ENCODE measurements around the gene MAP2K5.

DNA sequence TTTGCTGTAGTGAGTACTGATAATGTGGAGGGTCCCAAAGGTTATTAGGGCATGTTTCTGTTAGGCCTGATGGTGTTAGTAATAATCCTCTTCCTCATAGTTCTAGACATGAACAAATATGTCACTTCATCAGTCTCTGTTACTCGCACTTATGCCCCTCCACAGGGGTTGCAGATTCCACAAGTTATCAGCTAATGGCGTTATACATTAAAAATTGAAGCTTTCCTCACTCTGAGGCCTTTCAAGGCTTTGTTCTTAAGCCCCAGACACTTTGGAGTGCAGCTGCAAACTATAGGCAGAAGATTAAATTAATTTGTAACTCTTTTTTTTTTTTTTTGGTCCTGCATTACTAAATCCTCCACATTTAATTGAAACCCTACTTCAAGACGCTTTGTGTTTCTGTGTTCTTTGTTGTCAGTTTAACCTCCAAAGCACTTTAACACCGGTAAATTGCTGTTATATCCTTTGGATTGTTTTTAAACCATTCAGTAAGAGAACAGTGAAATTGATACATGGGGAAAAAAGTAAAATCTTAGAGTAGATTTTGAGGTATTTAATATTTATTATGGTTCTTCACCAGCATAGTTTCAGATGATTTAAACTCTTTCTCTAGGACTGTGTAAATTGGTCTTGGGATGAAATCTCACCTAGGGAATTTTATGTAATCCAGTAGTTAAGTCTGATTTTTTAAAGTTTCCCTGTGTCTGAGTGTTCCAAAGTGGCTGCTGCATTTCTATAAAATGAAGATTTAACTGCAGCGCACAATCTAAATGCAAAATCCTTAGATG, 179.7 kb downstream of the MAP2K5 start:
- TF ChIP-seq, protein P1, sequence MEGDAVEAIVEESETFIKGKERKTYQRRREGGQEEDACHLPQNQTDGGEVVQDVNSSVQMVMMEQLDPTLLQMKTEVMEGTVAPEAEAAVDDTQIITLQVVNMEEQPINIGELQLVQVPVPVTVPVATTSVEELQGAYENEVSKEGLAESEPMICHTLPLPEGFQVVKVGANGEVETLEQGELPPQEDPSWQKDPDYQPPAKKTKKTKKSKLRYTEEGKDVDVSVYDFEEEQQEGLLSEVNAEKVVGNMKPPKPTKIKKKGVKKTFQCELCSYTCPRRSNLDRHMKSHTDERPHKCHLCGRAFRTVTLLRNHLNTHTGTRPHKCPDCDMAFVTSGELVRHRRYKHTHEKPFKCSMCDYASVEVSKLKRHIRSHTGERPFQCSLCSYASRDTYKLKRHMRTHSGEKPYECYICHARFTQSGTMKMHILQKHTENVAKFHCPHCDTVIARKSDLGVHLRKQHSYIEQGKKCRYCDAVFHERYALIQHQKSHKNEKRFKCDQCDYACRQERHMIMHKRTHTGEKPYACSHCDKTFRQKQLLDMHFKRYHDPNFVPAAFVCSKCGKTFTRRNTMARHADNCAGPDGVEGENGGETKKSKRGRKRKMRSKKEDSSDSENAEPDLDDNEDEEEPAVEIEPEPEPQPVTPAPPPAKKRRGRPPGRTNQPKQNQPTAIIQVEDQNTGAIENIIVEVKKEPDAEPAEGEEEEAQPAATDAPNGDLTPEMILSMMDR (conservative IDR thresholded peaks at IDR 0.05; ENCODE audit: low read length), result no peak
- no peak for TF ChIP-seq EZH2phosphoT487 (IDR thresholded peaks at IDR 0.05; ENCODE audit: borderline replicate concordance)
